ENCODE data around the gene SNRK. TPM values are rescaled to one million over a fixed set of nuclear protein-coding genes. Genes with fewer than 3 reads are reported as not detected.
A peak's percentile ranks its signal among the peaks of the same experiment; 100 is the strongest.

SNRK gene
- total and polyA plus RNA-seq, 9 of the 15 experiments (the other 6 are each of a cell fraction or from before 2014, with no cell fraction given) = 1.7 to 12.3 (median 7.3) TPM

GRCh38 chr3:43327582-43327979 lies 41.2 kb downstream of the SNRK start:
- POLR2A ChIA-PET = interaction anchor here (1.5 kb wide), 1 partner anchor 9 kb away, joined by 3 read pairs; no protein-coding TSS in a partner anchor
- Histone ChIP-seq H3K9me3 (replicated peaks; ENCODE audit: control insufficient read depth, insufficient read depth, low read depth, low read length) (no peaks in the 10 kb centered on the region), H3K27ac (ENCODE audit: extremely low read depth, low read depth, low read length) (no peak overlapping the region), H3K4me1 (replicated peaks in 1 of 2; ENCODE audit: control insufficient read depth in 2 of 2, insufficient read depth in 2 of 2, low read length in 2 of 2) (no peaks in the 10 kb centered on the region; a peak in 1 of 5 replicates), H3K27me3 (ENCODE audit: control insufficient read depth in 2 of 2, insufficient read depth in 2 of 2, low read length in 2 of 2) (no peaks in the 10 kb centered on the region; a peak in 1 of 5 replicates), H3K79me2 (ENCODE audit: control insufficient read depth, insufficient read depth, low read length) (peaks cover 7% of the 10 kb centered on the region; the same call in 1 of the 3 replicates), H4K20me1 (replicated peaks; ENCODE audit: control insufficient read depth, insufficient read depth, low read length) (no peaks in the 10 kb centered on the region), H3K9ac (ENCODE audit: insufficient read depth in 1 of 2, low read depth in 2 of 2, low read length in 2 of 2) (no peak overlapping the region), H3K36me3 (ENCODE audit: control insufficient read depth, insufficient read depth, low read length) (no peaks in the 10 kb centered on the region), H3K4me2 (ENCODE audit: insufficient read depth, low read length) (no peak overlapping the region), H3K9me1 (ENCODE audit: control insufficient read depth, insufficient read depth, low read length) (no peaks in the 10 kb centered on the region), H2AFZ (ENCODE audit: low read depth, low read length) (no peak overlapping the region), H3K4me3 (no peak overlapping the region)
- FAIRE-seq (no peak), DNase-seq (ENCODE audit: extremely low read depth in 1 of 4, low spot score in 3 of 4) (no peak), ATAC-seq (no peak)
- TF ChIP-seq ZNF143 (CRISPR knock-in tag; IDR thresholded peaks at IDR 0.05) (no peak), ZNF766 (CRISPR knock-in tag; conservative IDR thresholded peaks at IDR 0.05) (peak; percentile 33), PBX2 (CRISPR knock-in tag; IDR thresholded peaks at IDR 0.05; ENCODE audit: low read depth) (no peak), PBX2 (tag; conservative IDR thresholded peaks at IDR 0.05; ENCODE audit: low read depth) (0 out of 2 replicates have a peak, but pooled peaks have one; percentile 2)
- CTCF ChIA-PET (ENCODE audit: low intra/inter-chr PET ratio) = no interaction called here
- intact Hi-C loops (cut with micrococcal nuclease) = no loop called here
- in situ Hi-C loops (cut with MboI) = no loop called here
- BruUV-seq (replicated peaks) = no TSS peak

Measured in K562 (cell line).